NAMALWA (cell line): ENCODE measurements around the gene CUEDC1.
A peak's percentile ranks its signal among the peaks of the same experiment; 100 is the strongest.

Experiments
- DNase-seq: peaks from one replicate; pipeline ENCODE4 v3.0.0-alpha.2; 2015; ENCODE audit warnings: low spot score

The CUEDC1 gene

GRCh38 chr17:57874434-57875289 lies 80.5 kb downstream of the CUEDC1 start:
- DNase-seq: no peak

GRCh38 chr17:57874058-57874419 lies 81.2 kb downstream of the CUEDC1 start:
- no peak for DNase-seq

DNA sequence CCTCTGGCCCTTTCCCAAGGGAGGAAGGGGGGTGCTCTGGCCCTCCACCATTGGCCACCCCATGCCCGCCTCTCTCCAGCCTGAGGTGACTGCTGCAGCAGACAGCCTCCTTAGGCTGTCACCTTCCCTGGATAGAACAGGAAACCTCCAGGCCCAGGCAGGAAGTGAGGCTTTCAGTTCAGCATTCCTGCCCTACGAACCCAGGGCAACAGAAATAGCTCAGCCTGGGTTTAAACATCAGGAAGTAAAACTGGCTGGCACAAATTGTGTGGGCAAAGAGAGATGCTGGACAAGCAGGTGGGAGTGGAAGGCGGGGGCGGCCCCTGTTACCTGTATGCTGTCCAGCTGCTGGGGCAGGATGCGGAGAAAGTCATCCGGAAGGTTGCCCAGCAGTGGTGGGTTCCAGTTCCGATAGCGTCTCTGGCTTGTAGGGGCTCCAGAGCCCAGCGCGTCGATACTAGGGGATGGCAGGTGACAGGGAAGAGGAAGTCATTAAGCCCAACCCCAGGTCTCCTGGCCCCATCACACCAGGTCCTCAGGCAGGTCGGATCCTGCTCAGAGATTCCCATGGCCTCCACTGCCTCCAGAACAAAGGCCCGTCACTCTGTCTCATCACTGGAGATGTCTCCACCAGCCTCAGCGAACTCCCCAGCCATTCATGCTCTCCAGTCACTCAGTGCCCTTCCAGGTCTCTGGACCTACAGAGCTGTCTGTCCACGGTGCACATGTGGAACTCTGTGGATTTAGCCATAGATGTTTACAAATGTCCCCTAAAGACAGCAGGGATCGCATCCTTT lies 81.8 kb downstream of the CUEDC1 start:
- DNase-seq: no peak

- DNase-seq: no peak
These were observed 82.7 kb downstream of the CUEDC1 start for GRCh38 chr17:57872536-57872935.

- DNase-seq: no peak
These were observed 83.3 kb downstream of the CUEDC1 start for GRCh38 chr17:57871863-57872262.

GRCh38 chr17:57871155-57871554 lies 84.1 kb downstream of the CUEDC1 start:
- no peak for DNase-seq

DNA sequence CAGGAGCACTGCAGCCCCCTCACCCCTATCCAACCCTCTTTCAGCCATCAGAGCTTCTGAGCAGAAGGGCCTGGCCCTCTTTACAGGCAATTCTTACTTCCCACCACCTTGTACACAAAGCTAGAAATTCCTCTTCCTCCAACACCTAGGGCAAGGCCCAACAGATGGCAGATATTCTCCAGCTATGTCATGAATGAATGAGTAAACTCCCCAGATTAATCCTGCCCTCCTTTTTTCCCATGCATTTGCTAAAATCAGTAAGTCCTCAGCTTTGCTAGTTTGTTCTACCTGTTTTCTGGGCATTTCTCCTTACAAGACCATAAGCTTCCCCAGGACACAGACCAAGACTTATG lies 85.0 kb downstream of the CUEDC1 start:
- no peak for DNase-seq

DNA sequence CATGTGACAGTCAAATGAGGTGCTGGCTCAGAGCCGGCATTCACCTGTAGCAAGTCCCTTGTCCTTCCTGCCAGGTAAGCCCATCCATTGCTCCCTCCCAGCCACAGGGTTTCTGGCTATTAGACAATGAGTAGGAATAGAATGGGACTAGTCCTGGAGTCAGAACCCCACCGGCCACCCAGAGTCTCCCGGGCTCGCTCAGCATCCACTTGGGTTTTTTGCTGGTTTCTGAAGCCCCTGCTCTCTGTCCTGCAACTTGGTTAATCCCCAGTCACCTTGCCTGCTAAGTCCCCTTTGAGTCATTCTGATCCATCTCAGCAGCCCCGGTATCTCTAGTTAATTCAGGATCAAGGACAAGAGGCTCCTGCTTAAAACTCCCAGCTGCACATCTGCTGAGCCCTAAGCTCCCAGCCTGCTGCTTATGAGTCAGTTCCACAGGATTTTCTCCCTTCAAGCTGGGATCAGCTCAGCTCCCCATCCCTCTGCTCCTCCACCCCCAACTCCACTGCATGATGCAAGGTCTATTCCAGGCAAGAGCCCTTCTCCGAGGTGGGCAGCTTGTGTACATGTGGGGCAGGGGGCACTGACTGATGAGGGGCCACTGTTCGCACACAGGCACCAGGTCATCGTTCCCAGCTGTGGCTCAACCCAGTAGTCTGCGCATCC lies 85.5 kb downstream of the CUEDC1 start:
- DNase-seq: no peak

- peak; percentile 54 for DNase-seq
These were observed 86.1 kb downstream of the CUEDC1 start for GRCh38 chr17:57868910-57869616.

- DNase-seq: peak; percentile 91
These were observed 87.0 kb downstream of the CUEDC1 start for GRCh38 chr17:57868007-57868909.

GRCh38 chr17:57867126-57867525 lies 88.1 kb downstream of the CUEDC1 start:
- no peak for DNase-seq

DNA sequence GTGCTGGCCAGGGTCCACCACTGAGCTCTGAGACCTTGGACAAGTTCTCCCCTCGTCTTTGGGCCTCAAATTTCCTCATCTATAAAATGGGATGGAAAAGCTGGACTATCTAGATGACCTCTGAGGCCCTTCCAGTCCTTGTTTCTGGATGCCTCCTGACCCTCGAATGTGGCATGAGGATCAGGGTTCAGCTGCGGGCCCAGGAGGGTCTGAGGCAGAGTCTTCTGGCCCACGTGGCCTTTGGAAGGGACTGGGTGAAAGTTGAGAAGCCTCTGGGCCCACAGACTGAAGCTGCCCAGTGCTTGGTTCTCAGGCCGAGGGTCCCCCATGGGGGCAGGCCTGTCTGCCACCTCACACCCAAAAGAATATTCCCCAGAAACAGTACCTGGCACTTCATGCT lies 88.5 kb downstream of the CUEDC1 start:
- DNase-seq: no peak

- no peak for DNase-seq
These were observed 88.9 kb downstream of the CUEDC1 start for GRCh38 chr17:57866319-57866718.

DNA sequence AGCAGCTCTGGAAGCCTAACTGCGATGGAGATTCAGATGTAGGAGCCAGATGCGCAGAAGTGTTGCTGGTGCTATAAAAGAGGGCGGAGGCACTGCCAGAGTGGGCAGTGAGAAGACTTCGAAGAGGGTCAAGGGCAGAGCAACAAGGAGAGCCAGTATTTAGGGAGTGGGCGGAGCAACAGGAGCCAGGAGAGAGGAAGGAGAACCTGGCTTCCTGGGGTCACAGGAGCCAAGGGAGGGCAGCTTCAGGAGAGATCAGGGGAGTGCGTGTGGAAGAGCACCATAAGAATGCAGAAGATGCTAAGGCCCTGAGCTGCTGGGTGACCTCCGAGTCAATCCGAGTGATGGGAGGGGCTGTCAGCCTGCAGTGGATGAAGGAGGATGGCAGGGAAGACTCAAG lies 90.9 kb downstream of the CUEDC1 start:
- no peak for DNase-seq

GRCh38 chr17:57862694-57863667 lies 92.2 kb downstream of the CUEDC1 start:
- no peak for DNase-seq

DNA sequence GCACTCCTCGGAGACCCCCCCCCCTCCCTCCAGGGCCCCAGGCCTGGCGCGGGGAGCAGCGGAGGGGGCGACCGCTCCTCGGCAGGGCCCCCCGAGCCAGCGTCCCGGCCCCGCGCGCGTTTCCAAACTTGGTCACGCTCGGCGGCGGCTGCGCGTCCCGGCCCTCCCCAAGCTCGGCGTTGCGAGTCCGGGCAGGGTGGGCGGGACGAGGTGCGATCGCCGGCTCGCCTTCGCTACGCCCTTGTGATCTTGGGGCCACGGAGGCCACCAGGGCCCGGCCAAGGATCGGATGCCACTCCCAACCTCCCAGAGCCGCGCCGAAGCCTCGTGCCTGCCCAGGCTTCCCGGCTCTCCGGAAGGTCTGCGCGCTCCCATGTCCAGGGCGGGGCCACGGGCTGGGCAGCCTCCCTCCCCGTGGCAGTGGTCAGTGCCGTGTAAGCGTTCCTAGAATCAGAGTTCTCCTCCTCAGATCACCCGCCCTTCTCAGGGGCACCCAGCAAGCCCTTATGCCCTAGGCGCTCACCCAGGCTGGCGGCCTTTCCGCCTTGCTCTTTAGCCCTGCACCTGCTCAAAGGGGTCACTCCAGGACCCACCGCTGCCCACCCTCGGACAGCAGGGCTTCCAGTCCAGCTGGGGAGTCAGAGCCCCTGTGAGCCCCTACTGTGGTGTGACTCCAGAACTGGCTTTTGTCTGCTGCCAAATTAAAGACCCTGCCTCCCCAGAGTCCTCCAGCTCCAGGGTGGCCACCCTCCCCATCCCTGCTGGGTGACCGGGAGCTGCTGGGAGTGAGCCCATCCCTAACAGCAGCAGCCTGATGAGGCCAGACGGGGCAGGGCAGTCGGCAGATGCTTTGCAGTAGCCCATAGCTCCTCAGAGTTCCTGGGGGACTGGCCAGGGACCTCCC lies 93.2 kb downstream of the CUEDC1 start:
- DNase-seq: no peak

GRCh38 chr17:57861000-57861789 lies 94.0 kb downstream of the CUEDC1 start:
- DNase-seq: no peak

GRCh38 chr17:57860414-57860999 lies 94.7 kb downstream of the CUEDC1 start:
- no peak for DNase-seq
